PC-3 (cell line): ENCODE data around the gene FNDC7. TPM values are rescaled to one million over a fixed set of nuclear protein-coding genes. Genes with fewer than 3 reads are reported as not detected.
"Not testable (repeated sequence)": the region's sequence is repeated elsewhere in the genome, so short reads cannot be mapped to it uniquely, and the experiment has no call there.

Source experiments
- ATAC-seq: fragments of 200-7000 bp; cut with Tn5 transposase; 2 replicates; pipeline ENCODE4 v1.9.1; 2020; ENCODE audit warnings: mild to moderate bottlenecking, moderate library complexity
- BruUV-seq: library from RNA; stranded (reverse); fragments of 400-500 nt; replicated peaks from 2 replicates; lab custom pipeline; 2021; lab: Mats Ljungman, UMichigan
- CTCF ChIA-PET: fragments of 300-600 bp; sonication (Branson Sonifier 250); formaldehyde crosslinking; loops from one replicate; lab custom pipeline; 2022; ENCODE audit warnings: antibody characterized with exemption; lab: Charles Lee
- POLR2A ChIA-PET: fragments of 300-600 bp; sonication (Branson Sonifier 250); formaldehyde crosslinking; loops from one replicate; lab custom pipeline; 2022; ENCODE audit warnings: antibody characterized with exemption; ENCODE audit not compliant: unreplicated experiment; lab: Charles Lee
- DNase-seq: peaks from one replicate; pipeline ENCODE4 v3.0.0-alpha.2; 2015
- H2AFZ ChIP-seq: fragments of 300-600 bp; sonication (generic); 2 replicates; pipeline ENCODE4 v1.6.0; 2016; ENCODE audit warnings: antibody characterized with exemption, low read length
- H3F3A ChIP-seq: fragments of 300-600 bp; sonication (generic); one replicate; pipeline ENCODE4 v1.6.0; 2017; ENCODE audit warnings: antibody characterized with exemption, low read length, control low read depth, mild to moderate bottlenecking; ENCODE audit not compliant: unreplicated experiment
- H3K27ac ChIP-seq: fragments of 300-600 bp; sonication (generic); 2 replicates; pipeline ENCODE4 v1.5.1; 2016; ENCODE audit warnings: mild to moderate bottlenecking, low read length
- H3K27me3 ChIP-seq: fragments of 300-600 bp; sonication (generic); 2 replicates; pipeline ENCODE4 v1.6.1; 2016; ENCODE audit warnings: low read length, mixed read lengths
- H3K36me3 ChIP-seq: fragments of 300-600 bp; sonication (generic); 2 replicates; pipeline ENCODE4 v1.6.1; 2016; ENCODE audit warnings: low read depth, mixed run types, low read length, mixed read lengths
- H3K4me1 ChIP-seq: fragments of 300-600 bp; sonication (generic); 2 replicates; pipeline ENCODE4 v1.5.1; 2016; ENCODE audit warnings: low read length; ENCODE audit not compliant: insufficient read depth
- H3K4me2 ChIP-seq: fragments of 300-600 bp; sonication (generic); 2 replicates; pipeline ENCODE4 v1.6.0; 2016; ENCODE audit warnings: low read length
- H3K4me3 ChIP-seq: fragments of 300-600 bp; sonication (generic); 2 replicates; pipeline ENCODE4 v1.5.1; 2016; ENCODE audit warnings: mild to moderate bottlenecking, low read length, mixed read lengths
- H3K79me2 ChIP-seq: fragments of 300-600 bp; sonication (generic); 2 replicates; pipeline ENCODE4 v1.6.1; 2017; ENCODE audit warnings: low read length, mixed read lengths
- H3K9ac ChIP-seq: fragments of 300-600 bp; sonication (generic); 2 replicates; pipeline ENCODE4 v1.6.0; 2016; ENCODE audit warnings: mild to moderate bottlenecking, low read length
- H3K9me2 ChIP-seq: fragments of 300-600 bp; sonication (generic); replicated peaks from 2 replicates; pipeline ENCODE4 v1.6.1; 2016; ENCODE audit warnings: mixed run types, low read length, mixed read lengths
- H3K9me3 ChIP-seq: fragments of 300-600 bp; sonication (generic); 2 replicates; pipeline ENCODE4 v1.6.1; 2016; ENCODE audit warnings: low read length, mixed read lengths
- H4K20me1 ChIP-seq: fragments of 300-600 bp; sonication (generic); 2 replicates; pipeline ENCODE4 v1.6.1; 2016; ENCODE audit warnings: low read length, mixed read lengths
- EZH2 ChIP-seq: fragments of 300-600 bp; sonication (generic); IDR thresholded peaks from one replicate; pipeline ENCODE4 v1.6.1; 2017; ENCODE audit warnings: antibody characterized with exemption, mild to moderate bottlenecking, low read length; ENCODE audit not compliant: unreplicated experiment
- EZH2phosphoT487 ChIP-seq: fragments of 300-600 bp; sonication (generic); IDR thresholded peaks from 2 replicates; pipeline ENCODE4 v1.6.1; 2018; ENCODE audit warnings: mild to moderate bottlenecking, antibody characterized with exemption, low read length, borderline replicate concordance
- intact Hi-C: fragments of 100-400 bp; cut with micrococcal nuclease; formaldehyde crosslinking; loops from 2 replicates; pipeline ENCODE4 v1.9.0; 2023
- total RNA-seq: library from RNA; depleted of rRNA; stranded (reverse); fragments of >200 nt; gene quantifications from 2 replicates; pipeline ENCODE4 v1.2.3, GENCODE V29; 2014
- TF ChIP-seq, protein P1 (sequence below): fragments of 300-600 bp; sonication (generic); conservative IDR thresholded peaks from 2 replicates; pipeline ENCODE4 v1.5.1; 2017; ENCODE audit warnings: antibody characterized with exemption, low read depth, mild to moderate bottlenecking, low read length

Gene FNDC7
- total RNA-seq, 1 experiment from 2014 or later = not detected

DNA sequence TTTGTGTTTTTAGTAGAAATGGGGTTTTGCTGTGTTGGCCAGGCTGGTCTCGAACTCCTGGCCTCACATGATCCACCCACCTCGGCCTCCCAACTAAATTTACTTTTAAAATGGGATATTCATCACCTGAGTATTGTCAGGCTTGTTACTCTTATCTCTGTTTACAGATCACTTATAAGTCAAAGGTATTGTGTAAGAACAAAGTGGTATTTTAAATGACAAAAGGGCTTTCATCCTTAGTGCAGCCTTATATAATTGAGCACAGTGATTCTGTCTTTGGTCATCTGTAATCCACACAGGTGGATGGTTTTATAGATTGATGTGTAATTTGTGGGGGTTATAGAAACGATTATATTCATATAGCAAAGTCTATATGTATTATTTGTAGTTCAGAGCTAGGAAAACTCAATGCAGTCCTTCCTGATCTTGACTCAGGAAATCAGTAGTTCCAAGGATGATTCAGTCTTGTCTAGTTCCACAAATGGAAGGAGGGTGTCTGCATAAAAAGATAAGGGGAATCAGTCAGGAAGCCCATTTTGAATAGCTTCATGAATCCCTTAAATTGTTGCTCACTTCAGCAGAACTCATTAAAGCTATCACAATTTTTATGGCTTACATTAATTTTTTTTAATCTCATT, 68.3 kb downstream of the FNDC7 start:
- CTCF ChIA-PET = no interaction called here
- Histone ChIP-seq H4K20me1 (no peaks in the 10 kb centered on the region), H3K4me2 (no peak overlapping the region), H3K27ac (no peak overlapping the region), H3K9me2 (no peaks in the 10 kb centered on the region), H2AFZ (no peak overlapping the region), H3F3A (no peaks in the 10 kb centered on the region), H3K79me2 (no peaks in the 10 kb centered on the region), H3K36me3 (peaks cover 53% of the 10 kb centered on the region), H3K4me3 (no peak overlapping the region), H3K27me3 (no peaks in the 10 kb centered on the region), H3K9ac (no peak overlapping the region), H3K9me3 (peaks cover 10% of the 10 kb centered on the region; the same call in 1 of the 2 replicates), H3K4me1 (no peaks in the 10 kb centered on the region)
- POLR2A ChIA-PET = no interaction called here
- no peak for ATAC-seq
- DNase-seq = no peak
- intact Hi-C loops = no loop called here
- no TSS peak for BruUV-seq
- no peak for TF ChIP-seq EZH2
- TF ChIP-seq, protein P1, sequence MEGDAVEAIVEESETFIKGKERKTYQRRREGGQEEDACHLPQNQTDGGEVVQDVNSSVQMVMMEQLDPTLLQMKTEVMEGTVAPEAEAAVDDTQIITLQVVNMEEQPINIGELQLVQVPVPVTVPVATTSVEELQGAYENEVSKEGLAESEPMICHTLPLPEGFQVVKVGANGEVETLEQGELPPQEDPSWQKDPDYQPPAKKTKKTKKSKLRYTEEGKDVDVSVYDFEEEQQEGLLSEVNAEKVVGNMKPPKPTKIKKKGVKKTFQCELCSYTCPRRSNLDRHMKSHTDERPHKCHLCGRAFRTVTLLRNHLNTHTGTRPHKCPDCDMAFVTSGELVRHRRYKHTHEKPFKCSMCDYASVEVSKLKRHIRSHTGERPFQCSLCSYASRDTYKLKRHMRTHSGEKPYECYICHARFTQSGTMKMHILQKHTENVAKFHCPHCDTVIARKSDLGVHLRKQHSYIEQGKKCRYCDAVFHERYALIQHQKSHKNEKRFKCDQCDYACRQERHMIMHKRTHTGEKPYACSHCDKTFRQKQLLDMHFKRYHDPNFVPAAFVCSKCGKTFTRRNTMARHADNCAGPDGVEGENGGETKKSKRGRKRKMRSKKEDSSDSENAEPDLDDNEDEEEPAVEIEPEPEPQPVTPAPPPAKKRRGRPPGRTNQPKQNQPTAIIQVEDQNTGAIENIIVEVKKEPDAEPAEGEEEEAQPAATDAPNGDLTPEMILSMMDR = no peak
- no peak for TF ChIP-seq EZH2phosphoT487

DNA sequence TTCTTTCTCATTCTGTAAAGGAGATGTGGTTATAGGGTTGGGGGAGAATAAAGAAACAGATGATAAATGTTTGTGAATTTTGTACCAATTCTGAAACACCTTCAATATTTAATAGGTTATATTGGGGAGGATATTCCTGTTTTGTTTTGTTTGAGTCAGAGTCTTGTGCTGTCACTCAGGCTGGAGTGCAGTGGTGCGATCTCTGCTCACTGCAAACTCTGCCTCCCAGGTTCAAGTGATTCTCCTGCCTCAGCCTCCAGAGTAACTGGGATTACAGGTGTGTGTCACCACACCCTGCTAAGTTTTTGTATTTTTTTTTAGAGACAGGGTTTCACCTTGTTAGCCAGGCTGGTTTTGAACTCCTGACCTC, 68.9 kb downstream of the FNDC7 start:
- H3K9me2 ChIP-seq, H4K20me1 ChIP-seq, H3K4me3 ChIP-seq, H3K27me3 ChIP-seq, intact Hi-C loops, CTCF ChIA-PET, BruUV-seq, H3F3A ChIP-seq, H3K4me1 ChIP-seq, POLR2A ChIA-PET, H3K79me2 ChIP-seq, H3K27ac ChIP-seq, H3K4me2 ChIP-seq, DNase-seq, ATAC-seq, H2AFZ ChIP-seq, H3K9me3 ChIP-seq, H3K9ac ChIP-seq: not testable (repeated sequence)
- H3K36me3 ChIP-seq = peaks cover 56% of the 10 kb centered on the region

DNA sequence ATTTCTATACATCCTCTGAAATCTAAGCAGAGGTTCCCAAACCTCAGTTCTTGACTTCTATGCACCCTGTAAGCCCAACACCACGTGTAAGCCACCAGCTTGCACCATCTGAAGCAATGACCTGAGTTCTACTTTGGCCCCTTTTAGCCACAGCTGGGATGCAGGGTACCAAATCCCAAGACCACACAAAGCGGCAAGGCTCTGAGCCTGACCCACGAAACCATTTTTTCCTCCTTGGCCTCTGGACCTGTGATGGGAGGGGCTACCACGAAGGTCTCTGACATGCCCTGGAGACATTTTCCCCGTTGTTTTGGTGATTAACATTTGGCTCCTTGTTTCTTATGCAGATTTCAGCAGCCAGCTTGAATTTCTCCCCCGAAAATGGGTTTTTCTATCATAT, 72.6 kb downstream of the FNDC7 start:
- Histone ChIP-seq H3K4me2 (no peak overlapping the region), H3K36me3 (peaks cover 44% of the 10 kb centered on the region), H3K9me3 (peaks cover 10% of the 10 kb centered on the region; the same call in 1 of the 2 replicates), H3K4me1 (no peaks in the 10 kb centered on the region), H3K9me2 (no peaks in the 10 kb centered on the region), H3F3A (no peaks in the 10 kb centered on the region), H3K9ac (no peak overlapping the region), H4K20me1 (no peaks in the 10 kb centered on the region), H3K27ac (no peak overlapping the region), H3K4me3 (no peak overlapping the region), H3K27me3 (no peaks in the 10 kb centered on the region), H2AFZ (no peak overlapping the region), H3K79me2 (no peaks in the 10 kb centered on the region)
- intact Hi-C loops = no loop called here
- no TSS peak for BruUV-seq
- DNase-seq = no peak
- no peak for TF ChIP-seq EZH2phosphoT487
- no peak for TF ChIP-seq EZH2
- TF ChIP-seq, protein P1 = no peak
- CTCF ChIA-PET = no interaction called here
- POLR2A ChIA-PET = no interaction called here
- no peak for ATAC-seq
